Measurements from ENCODE around the gene SOAT2.

SOAT2 gene

GRCh38 chr12:53056901-53057300 is 46.4 kb upstream of the SOAT2 start:
- no peak for TF ChIP-seq FOXM1 (IDR thresholded peaks at IDR 0.05; ENCODE audit: borderline replicate concordance, low read depth)
- TF ChIP-seq CEBPB (IDR thresholded peaks at IDR 0.05) = no peak
- no peak for TF ChIP-seq NFIC (IDR thresholded peaks at IDR 0.05)
- TF ChIP-seq RAD21 (IDR thresholded peaks at IDR 0.05; ENCODE audit: low read depth) = no peak
- no peak for TF ChIP-seq YY1 (IDR thresholded peaks at IDR 0.05; ENCODE audit: low read depth)
- TF ChIP-seq EP300 (IDR thresholded peaks at IDR 0.05; ENCODE audit: borderline replicate concordance) = no peak
- no peak for TF ChIP-seq REST (IDR thresholded peaks at IDR 0.05; ENCODE audit: low read depth)

- TF ChIP-seq EP300 (IDR thresholded peaks at IDR 0.05; ENCODE audit: borderline replicate concordance) (no peak), YY1 (IDR thresholded peaks at IDR 0.05; ENCODE audit: low read depth) (no peak), TAF1 (IDR thresholded peaks at IDR 0.05; ENCODE audit: low read depth) (no peak), REST (IDR thresholded peaks at IDR 0.05; ENCODE audit: low read depth) (no peak), FOXM1 (IDR thresholded peaks at IDR 0.05; ENCODE audit: borderline replicate concordance, low read depth) (no peak), CREB1 (IDR thresholded peaks at IDR 0.05; ENCODE audit: low read depth) (no peak), EGR1 (IDR thresholded peaks at IDR 0.05) (no peak), RAD21 (IDR thresholded peaks at IDR 0.05; ENCODE audit: low read depth) (no peak)
Observed at GRCh38 chr12:53057816-53058500, 45.3 kb upstream of the SOAT2 start.

DNA sequence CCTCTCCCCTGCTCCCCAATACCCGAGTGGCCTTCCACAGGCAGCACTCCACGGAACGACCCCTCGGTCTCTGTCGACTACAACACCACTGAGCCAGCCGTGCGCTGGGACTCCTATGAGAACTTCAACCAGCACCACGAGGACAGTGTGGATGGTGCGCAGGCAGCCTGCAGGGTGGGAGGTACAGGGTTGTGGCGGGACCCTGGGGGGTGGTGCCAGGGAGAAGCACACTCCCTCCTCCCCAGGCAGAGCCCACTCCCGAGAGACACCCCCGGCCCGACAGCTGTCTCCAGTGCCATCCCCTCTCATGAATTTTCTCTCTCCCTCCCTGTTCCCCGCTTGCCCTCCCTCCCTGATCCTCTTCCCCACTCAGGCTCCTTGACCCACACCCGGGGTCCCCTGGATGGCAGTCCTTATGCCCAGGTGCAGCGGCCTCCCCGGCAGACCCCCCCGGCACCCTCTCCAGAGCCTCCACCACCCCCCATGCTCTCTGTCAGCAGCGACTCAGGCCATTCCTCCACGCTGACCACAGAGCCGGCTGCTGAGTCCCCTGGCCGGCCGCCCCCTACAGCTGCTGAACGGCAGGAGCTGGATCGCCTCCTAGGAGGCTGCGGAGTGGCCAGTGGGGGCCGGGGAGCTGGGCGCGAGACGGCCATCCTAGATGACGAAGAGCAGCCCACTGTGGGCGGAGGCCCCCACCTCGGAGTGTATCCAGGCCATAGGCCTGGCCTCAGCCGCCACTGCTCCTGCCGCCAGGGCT is 44.4 kb upstream of the SOAT2 start:
- TF ChIP-seq, protein P1, sequence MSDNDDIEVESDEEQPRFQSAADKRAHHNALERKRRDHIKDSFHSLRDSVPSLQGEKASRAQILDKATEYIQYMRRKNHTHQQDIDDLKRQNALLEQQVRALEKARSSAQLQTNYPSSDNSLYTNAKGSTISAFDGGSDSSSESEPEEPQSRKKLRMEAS (IDR thresholded peaks at IDR 0.05) = no peak
- TF ChIP-seq, protein P2, sequence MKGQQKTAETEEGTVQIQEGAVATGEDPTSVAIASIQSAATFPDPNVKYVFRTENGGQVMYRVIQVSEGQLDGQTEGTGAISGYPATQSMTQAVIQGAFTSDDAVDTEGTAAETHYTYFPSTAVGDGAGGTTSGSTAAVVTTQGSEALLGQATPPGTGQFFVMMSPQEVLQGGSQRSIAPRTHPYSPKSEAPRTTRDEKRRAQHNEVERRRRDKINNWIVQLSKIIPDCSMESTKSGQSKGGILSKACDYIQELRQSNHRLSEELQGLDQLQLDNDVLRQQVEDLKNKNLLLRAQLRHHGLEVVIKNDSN (IDR thresholded peaks at IDR 0.05) = no peak

DNA sequence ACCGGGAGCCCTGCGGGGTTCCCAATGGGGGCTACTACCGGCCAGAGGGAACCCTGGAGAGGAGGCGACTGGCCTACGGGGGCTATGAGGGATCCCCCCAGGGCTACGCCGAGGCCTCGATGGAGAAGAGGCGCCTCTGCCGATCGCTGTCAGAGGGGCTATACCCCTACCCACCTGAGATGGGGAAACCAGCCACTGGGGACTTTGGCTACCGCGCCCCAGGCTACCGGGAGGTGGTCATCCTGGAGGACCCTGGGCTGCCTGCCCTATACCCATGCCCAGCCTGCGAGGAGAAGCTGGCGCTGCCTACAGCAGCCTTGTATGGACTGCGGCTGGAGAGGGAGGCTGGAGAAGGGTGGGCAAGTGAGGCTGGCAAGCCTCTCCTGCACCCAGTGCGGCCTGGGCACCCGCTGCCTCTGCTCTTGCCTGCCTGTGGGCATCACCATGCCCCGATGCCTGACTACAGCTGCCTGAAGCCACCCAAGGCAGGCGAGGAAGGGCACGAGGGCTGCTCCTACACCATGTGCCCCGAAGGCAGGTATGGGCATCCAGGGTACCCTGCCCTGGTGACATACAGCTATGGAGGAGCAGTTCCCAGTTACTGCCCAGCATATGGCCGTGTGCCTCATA is 43.7 kb upstream of the SOAT2 start:
- TF ChIP-seq TAF1 (IDR thresholded peaks at IDR 0.05; ENCODE audit: low read depth) = no peak
- no peak for TF ChIP-seq EGR1 (IDR thresholded peaks at IDR 0.05)
- no peak for TF ChIP-seq TCF12 (IDR thresholded peaks at IDR 0.05; ENCODE audit: low read depth)
- no peak for TF ChIP-seq TEAD4 (IDR thresholded peaks at IDR 0.05)
- no peak for TF ChIP-seq ZBTB7A (IDR thresholded peaks at IDR 0.05; ENCODE audit: low read depth)
- TF ChIP-seq YY1 (IDR thresholded peaks at IDR 0.05; ENCODE audit: low read depth) = no peak
- TF ChIP-seq CREB1 (IDR thresholded peaks at IDR 0.05; ENCODE audit: low read depth) = no peak
- TF ChIP-seq RAD21 (IDR thresholded peaks at IDR 0.05; ENCODE audit: low read depth) = no peak
- TF ChIP-seq EP300 (IDR thresholded peaks at IDR 0.05; ENCODE audit: borderline replicate concordance) = no peak
- TF ChIP-seq, protein P2 (IDR thresholded peaks at IDR 0.05) = no peak
- no peak for TF ChIP-seq CEBPB (IDR thresholded peaks at IDR 0.05)
- TF ChIP-seq FOXM1 (IDR thresholded peaks at IDR 0.05; ENCODE audit: borderline replicate concordance, low read depth) = no peak
- TF ChIP-seq, protein P1 (IDR thresholded peaks at IDR 0.05) = no peak
- TF ChIP-seq REST (IDR thresholded peaks at IDR 0.05; ENCODE audit: low read depth) = no peak
- TF ChIP-seq NFIC (IDR thresholded peaks at IDR 0.05) = no peak
